T-helper 17 cell (primary cell): ENCODE results near the gene DUS2. TPM values are rescaled to one million over a fixed set of nuclear protein-coding genes. Genes with fewer than 3 reads are reported as not detected.

Experiments
- ATAC-seq: fragments of 150-1000 bp; cut with Tn5 transposase; 2 replicates; pipeline ENCODE4 v1.10.0; 2021; ENCODE audit warnings: mild to moderate bottlenecking, moderate library complexity
- DNase-seq, 3 donors: peaks; one replicate each; pipeline versions ENCODE4 v3.0.0 to v3.0.0-alpha.2; 2020 to 2021
- H3K9me3 ChIP-seq: one replicate; pipeline ENCODE4 v1.7.0; 2013; ENCODE audit warnings: low read length, mild to moderate bottlenecking; ENCODE audit not compliant: control insufficient read depth, poor library complexity, severe bottlenecking
- H3K27ac Mint-ChIP-seq: one replicate; pipeline ENCODE4 v1.8.0; 2022; ENCODE audit warnings: mild to moderate bottlenecking, moderate library complexity, mixed read lengths
- H3K27me3 Mint-ChIP-seq: one replicate; pipeline ENCODE4 v1.8.0; 2022; ENCODE audit warnings: mixed read lengths
- H3K36me3 Mint-ChIP-seq: one replicate; pipeline ENCODE4 v1.8.0; 2022; ENCODE audit warnings: low read depth, mixed read lengths
- H3K4me1 Mint-ChIP-seq: one replicate; pipeline ENCODE4 v1.8.0; 2022; ENCODE audit warnings: mild to moderate bottlenecking, mixed read lengths
- H3K4me3 Mint-ChIP-seq: one replicate; pipeline ENCODE4 v1.8.0; 2022; ENCODE audit warnings: mild to moderate bottlenecking, moderate library complexity, mixed read lengths
- total RNA-seq, 4 donors: library from RNA in 2 of 4; stranded (reverse) in 2 of 4; gene quantifications; one replicate each; pipeline ENCODE4 v1.2.3 and lab custom pipeline; 2022 to 2026

The DUS2 gene
- total RNA-seq, 2 donors from 2014 or later, result 12.0 to 12.3 TPM

GRCh38 chr16:68040506-68041288 lies 17.6 kb downstream of the DUS2 start:
- H3K27me3 Mint-ChIP-seq, result no peaks in the 10 kb centered on the region
- peak; percentile 76 to 89 (median 76) for DNase-seq
- H3K9me3 ChIP-seq, result no peaks in the 10 kb centered on the region
- H3K4me1 Mint-ChIP-seq, result peaks cover 12% of the 10 kb centered on the region
- no peak overlapping the region for H3K27ac Mint-ChIP-seq
- no peak overlapping the region for H3K4me3 Mint-ChIP-seq
- H3K36me3 Mint-ChIP-seq, result peaks cover 2% of the 10 kb centered on the region
- ATAC-seq, result peak; percentile 99

GRCh38 chr16:68041783-68042182 lies 18.7 kb downstream of the DUS2 start:
- ATAC-seq (no peak), DNase-seq (no peak)
- H3K27ac Mint-ChIP-seq, result no peak overlapping the region
- no peak overlapping the region for H3K4me3 Mint-ChIP-seq
- H3K27me3 Mint-ChIP-seq, result no peaks in the 10 kb centered on the region
- no peaks in the 10 kb centered on the region for H3K9me3 ChIP-seq
- peaks cover 12% of the 10 kb centered on the region for H3K4me1 Mint-ChIP-seq
- H3K36me3 Mint-ChIP-seq, result peaks cover 2% of the 10 kb centered on the region

DNA sequence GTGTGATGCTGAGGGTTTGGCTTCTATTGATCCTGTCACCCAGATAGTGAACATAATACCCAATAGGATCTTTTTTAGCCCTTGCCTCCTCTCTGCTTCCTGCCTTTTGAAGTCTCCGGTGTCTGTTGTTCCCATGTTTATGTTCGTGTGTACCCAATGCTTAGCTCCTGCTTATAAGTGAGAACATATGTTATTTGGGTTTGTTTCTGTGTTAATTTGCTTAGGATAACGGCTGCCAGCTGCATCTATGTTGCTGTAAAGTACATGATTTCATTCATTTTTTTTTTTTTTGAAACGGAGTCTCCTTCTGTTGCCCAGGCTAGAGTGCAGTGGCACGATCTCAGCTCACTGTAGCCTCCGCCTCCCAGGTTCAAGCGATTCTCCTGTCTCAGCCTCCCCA lies 23.0 kb downstream of the DUS2 start:
- Mint-ChIP-seq H3K36me3 (peaks cover 3% of the 10 kb centered on the region), H3K27ac (no peak overlapping the region)

DNA sequence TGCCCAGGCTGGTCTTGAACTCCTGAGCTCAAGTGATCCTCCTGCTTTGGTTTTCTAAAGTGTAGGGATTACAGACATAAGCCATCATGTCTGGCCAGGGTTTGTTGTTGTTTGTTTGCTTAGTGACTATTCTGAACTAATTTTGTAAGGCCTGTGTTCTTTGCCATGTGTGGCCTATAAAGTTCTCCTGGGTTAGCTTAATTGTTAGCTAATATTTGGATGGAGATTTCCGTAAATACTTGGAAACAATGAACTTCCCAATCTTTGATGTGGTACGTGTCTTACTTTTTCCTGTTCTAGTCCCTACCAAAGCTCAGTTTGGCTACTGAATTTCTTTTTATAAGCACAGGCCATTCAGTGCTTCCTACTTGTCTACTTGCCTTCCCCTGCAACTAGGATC lies 24.9 kb downstream of the DUS2 start:
- ATAC-seq (no peak), DNase-seq (no peak)
- no peaks in the 10 kb centered on the region for H3K9me3 ChIP-seq
- H3K27ac Mint-ChIP-seq, result peak overlapping the region; percentile 68
- H3K4me3 Mint-ChIP-seq, result no peak overlapping the region
- peaks cover 3% of the 10 kb centered on the region for H3K36me3 Mint-ChIP-seq
- no peaks in the 10 kb centered on the region for H3K27me3 Mint-ChIP-seq
- peaks cover 6% of the 10 kb centered on the region for H3K4me1 Mint-ChIP-seq

More for the DNA sequence above, 23.0 kb downstream of the DUS2 start:
- Mint-ChIP-seq H3K27me3 (no peaks in the 10 kb centered on the region), H3K4me1 (peaks cover 6% of the 10 kb centered on the region), H3K4me3 (no peak overlapping the region)
- H3K9me3 ChIP-seq, result no peaks in the 10 kb centered on the region
- ATAC-seq (no peak), DNase-seq (no peak)

- Mint-ChIP-seq H3K27ac (no peak overlapping the region), H3K4me1 (peaks cover 6% of the 10 kb centered on the region), H3K27me3 (no peaks in the 10 kb centered on the region), H3K36me3 (peaks cover 3% of the 10 kb centered on the region), H3K4me3 (no peak overlapping the region)
- no peaks in the 10 kb centered on the region for H3K9me3 ChIP-seq
- DNase-seq (no peak), ATAC-seq (no peak)
These were observed 26.4 kb downstream of the DUS2 start for GRCh38 chr16:68049449-68049848.

- H3K9me3 ChIP-seq, result no peaks in the 10 kb centered on the region
- H3K27me3 Mint-ChIP-seq, result no peaks in the 10 kb centered on the region
- H3K36me3 Mint-ChIP-seq, result peaks cover 7% of the 10 kb centered on the region
- no peak for DNase-seq
- peak overlapping the region; percentile 9 for H3K4me3 Mint-ChIP-seq
- no peak overlapping the region for H3K27ac Mint-ChIP-seq
- H3K4me1 Mint-ChIP-seq, result peaks cover 9% of the 10 kb centered on the region
- no peak for ATAC-seq
These were observed 32.3 kb downstream of the DUS2 start for GRCh38 chr16:68055395-68055794.

- Mint-ChIP-seq H3K27me3 (no peaks in the 10 kb centered on the region), H3K4me3 (no peak overlapping the region), H3K4me1 (peaks cover 29% of the 10 kb centered on the region), H3K27ac (peak overlapping the region; percentile 49), H3K36me3 (peaks cover 4% of the 10 kb centered on the region)
- ATAC-seq (no peak), DNase-seq (no peak)
- no peaks in the 10 kb centered on the region for H3K9me3 ChIP-seq
These were observed 36.7 kb downstream of the DUS2 start for GRCh38 chr16:68059804-68060203.

- no peaks in the 10 kb centered on the region for H3K9me3 ChIP-seq
- no peak for DNase-seq
- ATAC-seq, result no peak
- Mint-ChIP-seq H3K4me1 (peaks cover 36% of the 10 kb centered on the region), H3K27me3 (no peaks in the 10 kb centered on the region), H3K27ac (peak overlapping the region; percentile 60), H3K4me3 (no peak overlapping the region), H3K36me3 (no peaks in the 10 kb centered on the region)
These were observed 38.3 kb downstream of the DUS2 start for GRCh38 chr16:68061396-68061795.

DNA sequence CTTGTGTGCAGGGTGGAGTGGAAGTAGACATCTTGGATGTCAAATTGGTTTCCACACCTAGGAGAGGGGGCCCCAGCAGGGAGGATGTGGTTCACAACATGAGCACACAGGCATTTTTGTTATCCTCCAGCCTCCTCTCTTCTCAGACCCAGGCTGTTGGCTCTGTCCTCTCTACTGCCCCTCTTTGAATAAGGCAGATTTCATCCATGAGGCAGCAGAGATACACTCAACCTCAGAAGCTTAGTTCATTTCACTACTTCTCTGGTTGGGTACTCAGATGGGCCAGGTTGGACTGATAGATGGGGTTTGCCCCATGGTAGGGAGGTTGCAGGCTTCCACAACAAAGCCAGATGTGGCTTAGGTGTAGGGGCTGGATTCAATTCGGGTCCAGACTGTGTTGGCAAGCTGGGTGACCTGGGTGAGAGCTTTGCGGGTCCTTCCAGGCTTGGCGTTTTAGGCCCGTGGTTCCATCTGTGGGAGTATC lies 39.9 kb downstream of the DUS2 start:
- H3K36me3 Mint-ChIP-seq, result peaks cover 2% of the 10 kb centered on the region
- no peak for DNase-seq
- H3K4me1 Mint-ChIP-seq, result peaks cover 36% of the 10 kb centered on the region

DNA sequence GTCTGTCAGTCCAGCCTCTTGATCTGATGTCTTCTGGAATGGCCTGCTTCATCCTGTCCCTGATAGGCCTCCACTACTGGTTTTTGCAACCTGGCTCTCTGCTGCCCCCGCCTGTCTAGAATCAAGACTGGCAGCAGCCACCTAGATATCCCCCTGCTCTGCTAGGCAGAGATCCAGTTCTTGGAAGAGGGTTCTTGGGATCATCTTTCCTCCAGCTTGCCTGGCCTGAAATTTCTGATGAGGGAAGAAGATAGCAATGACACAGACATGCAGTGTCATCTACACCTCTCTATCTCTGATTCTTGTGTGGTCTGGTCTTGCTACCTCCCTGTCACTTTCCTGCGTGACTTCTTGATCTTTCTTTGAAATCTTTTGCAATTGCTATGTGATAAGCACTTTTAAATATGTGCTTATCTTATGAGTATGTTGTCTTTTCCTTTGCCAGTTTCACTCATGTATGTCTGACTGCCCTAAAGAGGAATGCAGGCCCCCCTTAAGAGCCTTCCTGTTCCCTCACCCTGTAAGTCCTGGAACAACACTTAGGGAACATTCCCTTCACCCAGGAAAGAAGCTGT lies 41.8 kb downstream of the DUS2 start:
- H3K4me1 Mint-ChIP-seq, result peaks cover 39% of the 10 kb centered on the region
- H3K27me3 Mint-ChIP-seq, result no peaks in the 10 kb centered on the region
- DNase-seq (peak; percentile 43 to 64 (median 51)), ATAC-seq (peak; percentile 89)
- no peaks in the 10 kb centered on the region for H3K9me3 ChIP-seq
- no peak overlapping the region for H3K4me3 Mint-ChIP-seq
- H3K27ac Mint-ChIP-seq, result peak overlapping the region; percentile 74
- H3K36me3 Mint-ChIP-seq, result peaks cover 2% of the 10 kb centered on the region

More for the DNA sequence above, 39.9 kb downstream of the DUS2 start:
- Mint-ChIP-seq H3K4me3 (peak overlapping the region; percentile 42), H3K27ac (no peak overlapping the region), H3K27me3 (no peaks in the 10 kb centered on the region)
- H3K9me3 ChIP-seq, result no peaks in the 10 kb centered on the region
- ATAC-seq, result peak; percentile 59

GRCh38 chr16:68065716-68066305 lies 42.7 kb downstream of the DUS2 start:
- no peak overlapping the region for H3K4me3 Mint-ChIP-seq
- DNase-seq, result no peak
- peaks cover 2% of the 10 kb centered on the region for H3K36me3 Mint-ChIP-seq
- no peaks in the 10 kb centered on the region for H3K9me3 ChIP-seq
- H3K27ac Mint-ChIP-seq, result peak overlapping the region; percentile 74
- no peak for ATAC-seq
- peaks cover 46% of the 10 kb centered on the region for H3K4me1 Mint-ChIP-seq
- H3K27me3 Mint-ChIP-seq, result no peaks in the 10 kb centered on the region

DNA sequence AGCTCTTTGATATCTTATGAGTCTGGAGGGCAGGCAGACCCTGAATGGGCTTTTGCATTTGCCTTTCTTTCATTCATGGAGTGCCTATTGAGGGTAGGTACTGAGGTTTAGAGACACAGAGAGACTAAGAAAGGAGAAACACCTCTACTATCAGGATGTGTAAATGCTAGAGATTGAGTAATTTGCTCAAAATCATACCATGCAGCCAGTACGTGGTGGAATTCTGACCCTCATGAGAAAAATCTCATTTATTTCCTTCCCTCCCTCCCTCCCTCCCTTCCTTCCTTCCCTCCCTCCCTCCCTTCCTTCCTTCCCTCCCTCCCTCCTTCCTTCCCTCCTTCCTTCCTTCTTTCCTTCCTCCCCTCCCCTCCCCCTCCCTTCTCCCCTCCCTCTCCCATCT lies 43.7 kb downstream of the DUS2 start:
- no peak for ATAC-seq
- no peak for DNase-seq
- H3K27ac Mint-ChIP-seq, result no peak overlapping the region
- peaks cover 51% of the 10 kb centered on the region for H3K4me1 Mint-ChIP-seq
- H3K9me3 ChIP-seq, result no peaks in the 10 kb centered on the region
- no peak overlapping the region for H3K4me3 Mint-ChIP-seq
- H3K27me3 Mint-ChIP-seq, result no peaks in the 10 kb centered on the region
- peaks cover 2% of the 10 kb centered on the region for H3K36me3 Mint-ChIP-seq

DNA sequence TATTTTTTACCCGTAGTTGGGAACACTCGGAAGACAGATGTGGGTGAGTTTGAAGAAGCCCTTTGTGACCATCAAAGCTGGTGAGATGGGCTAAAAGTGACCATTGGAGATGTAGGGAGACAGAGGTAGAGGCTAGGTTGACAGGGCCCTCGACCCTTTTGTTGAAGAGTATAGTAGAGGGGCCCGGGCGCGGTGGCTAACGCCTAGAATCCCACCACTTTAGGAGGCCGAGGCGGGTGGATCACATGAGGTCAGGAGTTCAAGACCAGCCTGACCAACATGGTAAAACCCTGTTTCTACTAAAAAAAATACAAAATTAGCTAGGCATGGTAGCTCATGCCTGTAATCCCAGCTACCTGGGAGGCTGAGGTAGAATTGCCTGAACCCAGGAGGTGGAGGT lies 45.8 kb downstream of the DUS2 start:
- Mint-ChIP-seq H3K27ac (no peak overlapping the region), H3K4me3 (no peak overlapping the region), H3K4me1 (peaks cover 50% of the 10 kb centered on the region), H3K36me3 (peaks cover 2% of the 10 kb centered on the region), H3K27me3 (no peaks in the 10 kb centered on the region)
- ATAC-seq, result no peak
- no peak for DNase-seq
- H3K9me3 ChIP-seq, result no peaks in the 10 kb centered on the region
